KMS-11 (cell line): ENCODE measurements around the gene ARHGAP9.

Experiments
- H2AFZ ChIP-seq: fragments of 200-600 bp; sonication (generic); 2 replicates; pipeline ENCODE4 v1.6.1; 2016; ENCODE audit warnings: antibody characterized with exemption, mixed run types, low read depth
- H3K27ac ChIP-seq: fragments of 200-600 bp; sonication (generic); 2 replicates; pipeline ENCODE4 v1.6.1; 2016; ENCODE audit warnings: mild to moderate bottlenecking, mixed run types
- H3K27me3 ChIP-seq: fragments of 200-600 bp; sonication (generic); 2 replicates; pipeline ENCODE4 v1.6.1; 2017; ENCODE audit warnings: mild to moderate bottlenecking, low read depth, mixed run types, moderate library complexity; ENCODE audit not compliant: insufficient read depth
- H3K36me3 ChIP-seq: fragments of 200-600 bp; sonication (generic); 2 replicates; pipeline ENCODE4 v1.6.1; 2017; ENCODE audit warnings: mild to moderate bottlenecking, mixed run types; ENCODE audit not compliant: insufficient read depth
- H3K4me1 ChIP-seq: fragments of 200-600 bp; sonication (generic); 2 replicates; pipeline ENCODE4 v1.6.1; 2016; ENCODE audit warnings: mild to moderate bottlenecking, low read depth, mixed run types; ENCODE audit not compliant: poor library complexity, severe bottlenecking
- H3K4me2 ChIP-seq: fragments of 200-600 bp; sonication (generic); 2 replicates; pipeline ENCODE4 v1.7.0; 2016; ENCODE audit warnings: mild to moderate bottlenecking, mixed run types
- H3K4me3 ChIP-seq: fragments of 200-600 bp; sonication (generic); IDR thresholded peaks from 2 replicates; pipeline ENCODE4 v1.6.1; 2017; ENCODE audit warnings: low read depth, low read length, mixed read lengths; ENCODE audit not compliant: insufficient read depth
- H3K79me2 ChIP-seq: fragments of 200-600 bp; sonication (generic); 2 replicates; pipeline ENCODE4 v1.6.1; 2016; ENCODE audit warnings: low read depth, mixed run types; ENCODE audit not compliant: insufficient read depth
- H3K9ac ChIP-seq: fragments of 200-600 bp; sonication (generic); 2 replicates; pipeline ENCODE4 v1.6.1; 2016; ENCODE audit warnings: mild to moderate bottlenecking, mixed run types
- H4K20me1 ChIP-seq: fragments of 200-600 bp; sonication (generic); 2 replicates; pipeline ENCODE4 v1.6.1; 2016; ENCODE audit warnings: mild to moderate bottlenecking, mixed run types; ENCODE audit not compliant: insufficient read depth
- TF ChIP-seq, protein P1 (sequence below): fragments of 200-600 bp; sonication (generic); conservative IDR thresholded peaks from 2 replicates; pipeline ENCODE4 v1.6.1; 2017; ENCODE audit warnings: low read depth, mild to moderate bottlenecking, antibody characterized with exemption, low read length, moderate library complexity, mixed read lengths

Gene ARHGAP9

DNA sequence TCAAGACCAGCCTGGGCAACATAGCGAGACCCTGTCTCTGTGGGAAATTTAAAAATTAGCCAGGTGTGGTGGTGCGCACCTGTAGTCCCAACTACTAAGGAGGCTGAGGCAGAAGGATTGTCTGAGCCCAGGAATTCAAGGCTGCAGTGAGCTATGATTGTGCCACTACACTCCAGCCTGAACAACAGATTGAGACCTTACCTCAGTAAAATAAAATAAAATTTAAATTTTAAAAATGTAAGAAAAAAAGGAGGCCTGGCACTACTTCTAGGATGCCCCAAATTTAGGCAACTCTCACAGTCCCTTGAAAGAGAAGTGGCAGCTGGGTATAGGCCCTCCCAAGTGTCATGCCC, 25.5 kb downstream of the ARHGAP9 start:
- Histone ChIP-seq H3K9ac (peak overlapping the region; percentile 61; the same call in 1 of the 2 replicates), H3K36me3 (no peaks in the 10 kb centered on the region), H3K27me3 (no peaks in the 10 kb centered on the region), H3K27ac (peak overlapping the region; percentile 51), H3K79me2 (no peaks in the 10 kb centered on the region), H4K20me1 (no peaks in the 10 kb centered on the region), H2AFZ (peak overlapping the region; percentile 83), H3K4me1 (peaks cover 64% of the 10 kb centered on the region), H3K4me3 (no peak overlapping the region), H3K4me2 (peak overlapping the region; percentile 98)
- TF ChIP-seq, protein P1, sequence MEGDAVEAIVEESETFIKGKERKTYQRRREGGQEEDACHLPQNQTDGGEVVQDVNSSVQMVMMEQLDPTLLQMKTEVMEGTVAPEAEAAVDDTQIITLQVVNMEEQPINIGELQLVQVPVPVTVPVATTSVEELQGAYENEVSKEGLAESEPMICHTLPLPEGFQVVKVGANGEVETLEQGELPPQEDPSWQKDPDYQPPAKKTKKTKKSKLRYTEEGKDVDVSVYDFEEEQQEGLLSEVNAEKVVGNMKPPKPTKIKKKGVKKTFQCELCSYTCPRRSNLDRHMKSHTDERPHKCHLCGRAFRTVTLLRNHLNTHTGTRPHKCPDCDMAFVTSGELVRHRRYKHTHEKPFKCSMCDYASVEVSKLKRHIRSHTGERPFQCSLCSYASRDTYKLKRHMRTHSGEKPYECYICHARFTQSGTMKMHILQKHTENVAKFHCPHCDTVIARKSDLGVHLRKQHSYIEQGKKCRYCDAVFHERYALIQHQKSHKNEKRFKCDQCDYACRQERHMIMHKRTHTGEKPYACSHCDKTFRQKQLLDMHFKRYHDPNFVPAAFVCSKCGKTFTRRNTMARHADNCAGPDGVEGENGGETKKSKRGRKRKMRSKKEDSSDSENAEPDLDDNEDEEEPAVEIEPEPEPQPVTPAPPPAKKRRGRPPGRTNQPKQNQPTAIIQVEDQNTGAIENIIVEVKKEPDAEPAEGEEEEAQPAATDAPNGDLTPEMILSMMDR = no peak

DNA sequence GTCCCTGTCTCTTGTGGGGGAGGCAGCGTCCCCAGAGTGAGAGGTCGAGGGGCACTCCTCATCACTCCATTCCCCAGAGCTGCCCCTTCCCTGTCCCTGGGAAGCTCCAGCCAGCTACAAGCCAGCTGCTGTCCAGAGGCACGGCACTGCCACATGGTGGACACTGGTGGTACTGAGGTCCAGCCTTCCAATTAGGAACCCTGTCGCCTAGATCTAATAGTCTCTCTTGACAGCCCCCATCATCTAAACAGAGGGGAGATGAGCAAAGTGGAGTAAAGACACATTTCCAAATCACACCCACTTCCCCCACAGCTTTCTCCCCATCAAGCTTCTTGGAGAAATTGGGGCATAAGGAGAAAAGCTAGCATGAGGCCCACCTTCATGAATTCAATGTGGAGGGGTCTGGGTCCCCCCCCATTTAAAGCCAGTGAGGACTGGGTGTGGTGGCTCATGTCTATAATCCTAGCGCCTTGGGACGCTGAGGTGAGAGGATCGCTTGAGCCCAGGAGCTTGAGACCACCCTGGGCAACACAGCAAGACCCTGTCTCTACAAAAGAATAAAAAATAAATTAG, 26.6 kb downstream of the ARHGAP9 start:
- H3K36me3 ChIP-seq = no peaks in the 10 kb centered on the region
- no peaks in the 10 kb centered on the region for H4K20me1 ChIP-seq
- no peaks in the 10 kb centered on the region for H3K79me2 ChIP-seq
- H3K4me1 ChIP-seq = peaks cover 56% of the 10 kb centered on the region
- H3K27ac ChIP-seq = no peak overlapping the region
- H3K4me2 ChIP-seq = peak overlapping the region; percentile 10; the same call in 1 of the 2 replicates
- H3K4me3 ChIP-seq = no peak overlapping the region
- H2AFZ ChIP-seq = peak overlapping the region; percentile 35; the same call in 1 of the 2 replicates
- TF ChIP-seq, protein P1 = peak; percentile 99
- H3K27me3 ChIP-seq = no peaks in the 10 kb centered on the region
- no peak overlapping the region for H3K9ac ChIP-seq

DNA sequence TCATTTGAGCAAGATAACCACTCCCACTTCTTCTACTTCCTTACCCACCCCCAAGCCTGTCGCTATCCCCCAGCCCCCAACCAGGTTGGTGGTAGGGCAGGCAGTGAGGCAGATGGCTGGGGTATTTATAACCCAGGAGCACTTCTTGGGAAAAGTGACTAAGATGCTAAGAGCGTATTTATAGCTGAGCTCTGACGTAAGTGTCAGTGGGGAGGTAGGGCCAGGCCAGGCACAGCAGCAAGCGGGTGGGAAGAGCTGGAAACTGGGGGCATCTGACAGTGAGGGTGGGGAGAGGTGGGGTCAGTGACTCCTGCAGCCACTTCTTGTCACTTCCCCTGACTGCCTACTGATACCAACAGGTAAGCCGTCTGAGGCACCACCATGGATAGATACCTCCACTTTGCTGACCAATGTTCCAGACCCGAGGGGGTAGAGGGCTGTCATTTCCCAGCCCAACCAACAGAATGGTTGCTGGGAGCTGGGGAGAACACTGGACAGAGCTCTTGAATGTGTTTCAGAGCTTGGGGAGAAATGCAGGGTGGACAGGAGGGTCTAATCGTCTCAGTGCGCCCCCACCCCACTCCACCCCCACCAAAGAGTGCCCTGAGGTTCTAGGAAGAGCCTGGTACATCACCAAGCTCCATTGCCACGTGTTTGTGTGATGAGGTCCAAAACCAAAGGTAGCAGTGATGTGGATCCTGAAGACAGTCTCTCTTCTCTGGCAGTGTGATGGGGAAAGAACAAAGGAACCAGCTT, 27.3 kb downstream of the ARHGAP9 start:
- Histone ChIP-seq H3K4me2 (peak overlapping the region; percentile 10; the same call in 1 of the 2 replicates), H4K20me1 (no peaks in the 10 kb centered on the region), H3K27me3 (no peaks in the 10 kb centered on the region), H3K4me1 (peaks cover 49% of the 10 kb centered on the region), H3K36me3 (no peaks in the 10 kb centered on the region), H2AFZ (peak overlapping the region; percentile 35; the same call in 1 of the 2 replicates), H3K4me3 (no peak overlapping the region), H3K79me2 (no peaks in the 10 kb centered on the region), H3K27ac (no peak overlapping the region), H3K9ac (no peak overlapping the region)
- TF ChIP-seq, protein P1 = no peak

DNA sequence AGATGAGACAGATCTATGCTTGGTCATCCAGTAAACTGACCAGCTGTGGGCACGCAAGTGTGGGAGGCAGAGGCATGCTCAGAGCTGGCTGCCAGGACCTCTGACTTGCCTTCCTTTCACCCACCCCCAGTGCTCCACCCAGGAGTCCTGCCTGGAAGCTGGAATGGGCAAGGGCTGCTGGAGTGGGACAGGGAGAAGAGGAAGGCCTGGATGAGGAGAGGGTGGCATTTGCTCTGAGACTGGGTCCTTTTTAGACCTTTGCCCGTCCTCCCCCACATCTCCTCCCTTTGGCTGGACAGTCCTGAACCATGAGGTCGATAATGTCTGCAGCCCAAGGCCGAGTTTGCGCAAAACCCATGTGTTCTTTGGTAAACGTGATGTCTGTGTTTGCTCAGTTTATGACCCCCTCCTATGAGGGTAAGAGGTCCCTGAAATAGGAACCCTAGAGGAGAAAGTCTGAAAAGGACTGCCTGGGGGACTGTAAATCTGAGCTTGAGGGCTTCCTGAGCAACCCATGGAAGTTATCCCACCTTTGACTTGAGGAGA, 28.4 kb downstream of the ARHGAP9 start:
- H3K27me3 ChIP-seq = no peaks in the 10 kb centered on the region
- peaks cover 39% of the 10 kb centered on the region for H3K4me1 ChIP-seq
- H3K27ac ChIP-seq = no peak overlapping the region
- no peak overlapping the region for H3K4me3 ChIP-seq
- H3K4me2 ChIP-seq = no peak overlapping the region
- TF ChIP-seq, protein P1 = no peak
- no peaks in the 10 kb centered on the region for H3K79me2 ChIP-seq
- no peaks in the 10 kb centered on the region for H4K20me1 ChIP-seq
- H2AFZ ChIP-seq = no peak overlapping the region
- H3K36me3 ChIP-seq = no peaks in the 10 kb centered on the region
- H3K9ac ChIP-seq = no peak overlapping the region
